Testis (tissue), 3 donors: ENCODE measurements around the gene ROBO1. TPM values are rescaled to one million over a fixed set of nuclear protein-coding genes. Genes with fewer than 3 reads are reported as not detected.

Source experiments
- DNase-seq: peaks from one replicate; pipeline ENCODE4 v3.0.0-alpha.2; 2019
- H3K27ac ChIP-seq, 2 donors: fragments of 200-600 bp; sonication (generic); one replicate each; pipeline ENCODE4 v1.5.1; 2019
- H3K27me3 ChIP-seq: fragments of 200-600 bp; sonication (generic); one replicate; pipeline ENCODE4 v1.5.1; 2019
- H3K36me3 ChIP-seq: fragments of 200-600 bp; sonication (generic); one replicate; pipeline ENCODE4 v1.5.1; 2017; ENCODE audit warnings: low read depth; ENCODE audit errors: missing control alignments
- H3K4me1 ChIP-seq: fragments of 200-600 bp; sonication (generic); one replicate; pipeline ENCODE4 v1.5.1; 2019
- H3K4me3 ChIP-seq, 2 donors: fragments of 200-600 bp; sonication (generic); one replicate each; pipeline ENCODE4 v1.5.1; 2017 to 2019
- H3K9me3 ChIP-seq: fragments of 200-600 bp; sonication (generic); one replicate; pipeline ENCODE4 v1.5.1; 2017
- POLR2A ChIP-seq: fragments of 450-650 bp; IDR thresholded peaks from one replicate; pipeline ENCODE4 v1.6.1; 2017; ENCODE audit warnings: antibody characterized with exemption, mild to moderate bottlenecking, moderate library complexity
- WGBS, 2 donors: methylation state at CpG; one replicate each; pipeline ENCODE4 v1.1.5; 2018; 5-methylcytosine and 5-hydroxymethylcytosine counted together
- intact Hi-C: fragments of 100-400 bp; cut with DNase I; formaldehyde crosslinking; loops from one replicate; pipeline ENCODE4 v1.15.1; 2023; ENCODE audit warnings: low total_unique reads
- polyA plus RNA-seq: library from polyadenylated mRNA; stranded (reverse); fragments of 350-450 nt; fragmentation: Illumina TruSeq; extraction: RNeasy Lipid Tissue Mini Kit (QIAGEN cat#74804); gene quantifications from one replicate; pipeline ENCODE4 v1.2.3, GENCODE V29; 2014; ENCODE audit warnings: low read depth, low replicate concordance; ENCODE audit not compliant: insufficient read depth
- total RNA-seq, 2 donors: library from RNA; depleted of rRNA; stranded (reverse); fragments of >200 nt; gene quantifications; one replicate each; pipeline ENCODE4 v1.2.3, GENCODE V29; 2016
- TF ChIP-seq, protein P1 (sequence below), 3 experiments: fragments of 450-650 bp in 2 of 3; fragments of 200-600 bp in 1 of 3; sonication (generic) in 1 of 3; IDR thresholded peaks; one replicate each; pipeline ENCODE4 v1.5.1; 2016 to 2019; ENCODE audit warnings: antibody characterized with exemption in 3 of 3, mild to moderate bottlenecking in 2 of 3, moderate library complexity in 1 of 3

The ROBO1 gene
- total and polyA plus RNA-seq, 3 donors from 2014 or later = 39.4 to 45.1 (median 42.6) TPM

GRCh38 chr3:79478620-79479019 lies 289.2 kb downstream of the ROBO1 start:
- H3K4me3 ChIP-seq = no peak overlapping the region
- no peaks in the 10 kb centered on the region for H3K9me3 ChIP-seq
- DNase-seq = no peak
- peaks cover 3% of the 10 kb centered on the region for H3K4me1 ChIP-seq
- TF ChIP-seq, protein P1, sequence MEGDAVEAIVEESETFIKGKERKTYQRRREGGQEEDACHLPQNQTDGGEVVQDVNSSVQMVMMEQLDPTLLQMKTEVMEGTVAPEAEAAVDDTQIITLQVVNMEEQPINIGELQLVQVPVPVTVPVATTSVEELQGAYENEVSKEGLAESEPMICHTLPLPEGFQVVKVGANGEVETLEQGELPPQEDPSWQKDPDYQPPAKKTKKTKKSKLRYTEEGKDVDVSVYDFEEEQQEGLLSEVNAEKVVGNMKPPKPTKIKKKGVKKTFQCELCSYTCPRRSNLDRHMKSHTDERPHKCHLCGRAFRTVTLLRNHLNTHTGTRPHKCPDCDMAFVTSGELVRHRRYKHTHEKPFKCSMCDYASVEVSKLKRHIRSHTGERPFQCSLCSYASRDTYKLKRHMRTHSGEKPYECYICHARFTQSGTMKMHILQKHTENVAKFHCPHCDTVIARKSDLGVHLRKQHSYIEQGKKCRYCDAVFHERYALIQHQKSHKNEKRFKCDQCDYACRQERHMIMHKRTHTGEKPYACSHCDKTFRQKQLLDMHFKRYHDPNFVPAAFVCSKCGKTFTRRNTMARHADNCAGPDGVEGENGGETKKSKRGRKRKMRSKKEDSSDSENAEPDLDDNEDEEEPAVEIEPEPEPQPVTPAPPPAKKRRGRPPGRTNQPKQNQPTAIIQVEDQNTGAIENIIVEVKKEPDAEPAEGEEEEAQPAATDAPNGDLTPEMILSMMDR (IDR thresholded peaks at IDR 0.05) = no peak
- TF ChIP-seq POLR2A = no peak
- H3K27ac ChIP-seq = no peak overlapping the region
- no peaks in the 10 kb centered on the region for H3K27me3 ChIP-seq
- no peaks in the 10 kb centered on the region for H3K36me3 ChIP-seq
- WGBS, 2 donors = 64 to 76% methylated on average over 1 of the region's 1 CpG
- intact Hi-C loops = no loop called here

GRCh38 chr3:79477242-79477641 lies 290.6 kb downstream of the ROBO1 start:
- intact Hi-C loops = no loop called here
- TF ChIP-seq, protein P1 (IDR thresholded peaks at IDR 0.05) = no peak
- TF ChIP-seq POLR2A = no peak
- Histone ChIP-seq H3K27me3 (no peaks in the 10 kb centered on the region), H3K4me1 (no peaks in the 10 kb centered on the region), H3K4me3 (no peak overlapping the region), H3K27ac (no peak overlapping the region), H3K36me3 (no peaks in the 10 kb centered on the region), H3K9me3 (no peaks in the 10 kb centered on the region)
- no peak for DNase-seq
- WGBS, 2 donors = 20 to 25% methylated on average over 1 of the region's 1 CpG

DNA sequence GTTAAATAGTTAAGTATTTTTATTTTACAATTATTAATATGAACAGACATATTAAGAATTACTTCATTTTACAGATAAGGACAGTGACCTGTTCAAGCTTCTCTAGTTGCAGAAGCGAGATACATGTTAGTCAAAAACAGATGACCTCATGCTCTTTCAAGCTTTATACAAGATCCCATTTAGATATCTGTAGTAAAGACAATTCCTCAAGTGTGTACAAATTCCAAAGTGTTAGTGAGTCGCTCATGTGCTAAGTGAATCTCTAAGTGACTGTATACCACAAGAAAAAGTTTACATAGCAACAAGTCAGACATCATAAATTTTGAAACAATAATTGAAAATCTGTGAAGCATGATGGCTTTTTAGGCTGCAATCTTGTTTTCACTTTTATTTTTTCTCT lies 293.8 kb downstream of the ROBO1 start:
- H3K27ac ChIP-seq = no peak overlapping the region
- DNase-seq = no peak
- no peak overlapping the region for H3K4me3 ChIP-seq
- TF ChIP-seq, protein P1 (IDR thresholded peaks at IDR 0.05) = no peak
- TF ChIP-seq POLR2A = no peak
- no peaks in the 10 kb centered on the region for H3K9me3 ChIP-seq
- no peaks in the 10 kb centered on the region for H3K27me3 ChIP-seq
- WGBS, 2 donors = 82 to 88% methylated on average over 2 of the region's 2 CpGs
- intact Hi-C loops = no loop called here
- H3K4me1 ChIP-seq = no peaks in the 10 kb centered on the region
- no peaks in the 10 kb centered on the region for H3K36me3 ChIP-seq

DNA sequence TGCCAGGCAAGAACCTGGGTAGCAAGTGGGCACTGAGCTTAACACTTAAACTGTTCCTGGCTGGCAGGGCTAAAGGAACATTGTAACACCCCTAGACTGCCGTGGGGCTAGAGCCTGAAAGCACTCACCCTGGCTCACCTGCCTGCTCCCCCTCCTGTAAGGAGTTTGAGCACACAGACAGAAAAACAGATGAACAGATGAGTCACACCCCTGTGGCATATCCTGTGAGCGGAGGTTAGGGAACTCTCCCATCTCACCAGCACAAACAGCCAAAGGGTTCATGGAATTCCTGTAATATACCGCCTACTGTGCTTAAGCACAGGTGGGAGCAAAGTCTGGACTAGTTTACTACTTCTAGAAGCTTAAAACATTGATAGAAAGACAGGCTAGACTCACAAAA lies 300.1 kb downstream of the ROBO1 start:
- Histone ChIP-seq H3K36me3 (no peaks in the 10 kb centered on the region), H3K4me1 (no peaks in the 10 kb centered on the region), H3K27ac (no peak overlapping the region), H3K9me3 (no peaks in the 10 kb centered on the region), H3K27me3 (no peaks in the 10 kb centered on the region), H3K4me3 (no peak overlapping the region)
- DNase-seq = no peak
- intact Hi-C loops = no loop called here
- 85 to 92% methylated on average over 3 of the region's 3 CpGs for WGBS, 2 donors
- TF ChIP-seq, protein P1 (IDR thresholded peaks at IDR 0.05) = no peak
- no peak for TF ChIP-seq POLR2A

DNA sequence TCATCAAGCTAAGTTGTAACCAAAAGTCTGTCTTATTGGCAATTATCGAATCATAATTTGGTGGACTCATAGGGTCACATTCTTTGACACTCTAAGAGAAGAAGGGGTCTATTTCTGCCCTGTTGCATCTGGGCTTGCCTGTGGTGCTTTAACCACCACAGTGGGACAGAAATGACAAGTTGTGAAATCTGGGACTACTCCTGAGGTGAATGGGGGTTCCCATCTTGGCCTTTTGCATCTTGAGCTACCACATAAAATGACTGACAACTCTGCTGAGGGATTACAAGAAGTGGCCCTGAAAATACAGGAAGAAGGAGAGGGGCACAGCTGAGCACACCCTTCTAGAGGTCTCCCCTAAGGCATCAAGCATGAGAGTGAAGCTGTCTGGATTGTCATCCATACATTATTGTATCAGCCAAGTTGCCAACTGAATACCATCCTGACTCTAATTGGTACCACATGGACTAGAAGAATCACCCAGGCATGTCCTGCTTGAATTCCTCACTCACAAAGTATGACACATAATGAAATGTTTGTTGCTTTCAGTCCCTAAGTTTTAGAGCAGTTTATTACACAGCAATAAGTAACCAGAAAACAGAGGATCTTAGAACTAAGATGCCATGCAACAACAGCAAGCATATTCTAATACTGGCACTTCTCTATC lies 306.5 kb downstream of the ROBO1 start:
- DNase-seq = no peak
- H3K27me3 ChIP-seq = no peaks in the 10 kb centered on the region
- 84 to 95% methylated on average over 1 of the region's 1 CpG for WGBS, 2 donors
- H3K27ac ChIP-seq = no peak overlapping the region
- H3K9me3 ChIP-seq = no peaks in the 10 kb centered on the region
- no peaks in the 10 kb centered on the region for H3K4me1 ChIP-seq
- H3K36me3 ChIP-seq = no peaks in the 10 kb centered on the region
- no peak overlapping the region for H3K4me3 ChIP-seq
- no peak for TF ChIP-seq POLR2A
- TF ChIP-seq, protein P1 (IDR thresholded peaks at IDR 0.05) = no peak
- intact Hi-C loops = no loop called here
